Aorta (tissue), 5 donors: ENCODE data around the gene GALNT15. TPM values are rescaled to one million over a fixed set of nuclear protein-coding genes. Genes with fewer than 3 reads are reported as not detected.

Experiments
- ATAC-seq: fragments of 200-7000 bp; cut with Tn5 transposase; one replicate; pipeline ENCODE4 v1.9.1; 2022; ENCODE audit warnings: moderate library complexity; ENCODE audit not compliant: low FRiP score
- DNase-seq, 2 donors: peaks; one replicate each; pipeline ENCODE4 v3.0.0-alpha.2; 2020
- H3K27ac ChIP-seq, 2 donors: one replicate each; pipeline ENCODE4 v1.5.1; 2013; ENCODE audit warnings: low read length in 2 of 2, mild to moderate bottlenecking in 2 of 2, moderate library complexity in 2 of 2, control low read depth in 1 of 2, inconsistent platforms in 1 of 2, low read depth in 1 of 2
- H3K27me3 ChIP-seq, 2 donors: one replicate each; pipeline ENCODE4 v1.6.1; 2013; ENCODE audit warnings: control low read depth in 1 of 2, low read length in 1 of 2, mild to moderate bottlenecking in 1 of 2, moderate library complexity in 1 of 2; ENCODE audit not compliant: insufficient read depth in 2 of 2, control insufficient read depth in 1 of 2
- H3K36me3 ChIP-seq, 2 donors: one replicate each; pipeline ENCODE4 v1.6.1; 2013; ENCODE audit warnings: control low read depth in 1 of 2, low read length in 1 of 2, mild to moderate bottlenecking in 1 of 2; ENCODE audit not compliant: insufficient read depth in 2 of 2, control insufficient read depth in 1 of 2
- H3K4me1 ChIP-seq, 2 donors: one replicate each; pipeline ENCODE4 v1.6.1; 2013; ENCODE audit warnings: low read length in 2 of 2, control low read depth in 1 of 2, mild to moderate bottlenecking in 1 of 2, moderate library complexity in 1 of 2; ENCODE audit not compliant: insufficient read depth in 2 of 2, control insufficient read depth in 1 of 2
- H3K4me3 ChIP-seq, 2 donors: one replicate each; pipeline ENCODE4 v1.5.1; 2013; ENCODE audit warnings: low read length in 2 of 2, control low read depth in 1 of 2, mild to moderate bottlenecking in 1 of 2
- H3K9me3 ChIP-seq: one replicate; pipeline ENCODE4 v1.6.1; 2013; ENCODE audit warnings: mild to moderate bottlenecking, low read length; ENCODE audit not compliant: control insufficient read depth
- WGBS, 2 donors: extraction: QIAGEN DNeasy Blood & Tissue Kit; methylation state at CpG; one replicate each; pipeline ENCODE4 v1.1.7; 2013; 5-methylcytosine and 5-hydroxymethylcytosine counted together
- intact Hi-C, 2 donors: fragments of 100-400 bp; cut with DNase I; formaldehyde crosslinking; loops; one replicate each; pipeline versions ENCODE4 v1.14.2 to v1.15.0; 2022
- polyA plus RNA-seq, 2 donors: library from polyadenylated mRNA; stranded (reverse); fragments of 200-250 nt; gene quantifications; one replicate each; pipeline ENCODE4 v1.2.3, GENCODE V29; 2013
- total RNA-seq, 2 donors: library from RNA; stranded (reverse); fragmentation: NEBNext Ultra II Directional; extraction: Animal tissue kit (Norgen Biotek cat#: 25700); gene quantifications; one replicate each; pipeline ENCODE4 v1.2.1, GENCODE V29; 2021
- donor health status: healthy with polysubstance abuse.
- donor health status: Bipolar disorder and iron deficiency.
- donor health status: DM: no; HTN: no; CAD: no.
- donor health status: DM: no; HTN: no; CAD: no.
- donor health status: DM: yes; HTN: yes; CAD: no.

GALNT15 gene
- total and polyA plus RNA-seq, 4 donors: 12.5 to 113 (median 45.1) TPM

GRCh38 chr3:16279010-16279801 lies 104.7 kb downstream of the GALNT15 start:
- intact Hi-C loops: no loop called here
- H3K36me3 ChIP-seq: peaks cover 0 to 2% of the 10 kb centered on the region in 2 donors
- DNase-seq: no peak
- no peaks in the 10 kb centered on the region for H3K4me1 ChIP-seq
- ATAC-seq: peak; percentile 26
- H3K27ac ChIP-seq: no peak overlapping the region
- H3K9me3 ChIP-seq: no peaks in the 10 kb centered on the region
- no peak overlapping the region for H3K4me3 ChIP-seq
- WGBS, 2 donors: 86 to 87% methylated on average over 3 of the region's 3 CpGs
- H3K27me3 ChIP-seq: no peaks in the 10 kb centered on the region

DNA sequence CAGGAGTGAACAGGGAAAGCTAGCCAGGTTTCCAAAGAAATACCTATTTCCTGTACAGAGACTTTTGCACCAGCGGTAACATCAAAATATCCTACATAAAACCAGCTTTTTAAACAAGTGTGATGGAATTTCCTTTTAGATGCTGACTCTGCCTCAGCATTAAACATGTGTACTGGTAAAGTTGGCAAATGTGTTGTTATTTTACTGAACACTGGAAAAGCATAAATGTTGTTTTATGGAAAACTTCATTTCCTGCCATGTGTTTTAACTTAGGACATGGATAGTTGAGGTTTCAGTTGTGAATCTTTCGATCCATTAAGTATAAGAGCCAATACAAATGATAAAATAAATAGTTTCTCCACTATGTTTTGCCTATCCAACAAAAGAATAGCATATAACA lies 106.2 kb downstream of the GALNT15 start:
- H3K27ac ChIP-seq: no peak overlapping the region
- no peak overlapping the region for H3K4me3 ChIP-seq
- intact Hi-C loops: no loop called here
- H3K4me1 ChIP-seq: no peaks in the 10 kb centered on the region
- DNase-seq (no peak), ATAC-seq (no peak)
- 80 to 92% methylated on average over 2 of the region's 2 CpGs for WGBS, 2 donors
- peaks cover 0 to 2% of the 10 kb centered on the region in 2 donors for H3K36me3 ChIP-seq
- H3K27me3 ChIP-seq: no peaks in the 10 kb centered on the region
- H3K9me3 ChIP-seq: no peaks in the 10 kb centered on the region

Other genes with a start within 250 kb of the GALNT15 start
- gene DPH3, start 90.3 kb downstream of the GALNT15 start, total RNA-seq: 10 to 100 TPM; 19.7 to 31.0 TPM
- gene DPH3, start 90.3 kb downstream of the GALNT15 start, polyA plus RNA-seq: 10 to 100 TPM; 14.0 to 49.6 TPM
- gene OXNAD1, start 90.5 kb downstream of the GALNT15 start, total RNA-seq: 10 to 100 TPM in 1 of 2 donors, 1 to 10 TPM in 1; 7.4 to 10.3 TPM
- 1 to 10 TPM; 2.4 to 3.8 TPM for gene OXNAD1, start 90.5 kb downstream of the GALNT15 start, polyA plus RNA-seq